Mucosa of descending colon (tissue), 3 donors: ENCODE results near the gene FAM118B. TPM values are rescaled to one million over a fixed set of nuclear protein-coding genes. Genes with fewer than 3 reads are reported as not detected.
"Not testable (repeated sequence)": the region's sequence is repeated elsewhere in the genome, so short reads cannot be mapped to it uniquely, and the experiment has no call there.

Source experiments
- ATAC-seq: fragments of 200-7000 bp; cut with Tn5 transposase; one replicate; pipeline ENCODE4 v1.9.1; 2020; ENCODE audit warnings: mild to moderate bottlenecking, moderate library complexity
- DNase-seq, 3 donors: peaks; one replicate each; pipeline ENCODE4 v3.0.0-alpha.2; 2020
- H3K36me3 ChIP-seq: fragments of 200-600 bp; one replicate; pipeline ENCODE4 v1.8.0; 2021; ENCODE audit warnings: low read depth, mild to moderate bottlenecking
- H3K4me1 ChIP-seq: fragments of 200-600 bp; one replicate; pipeline ENCODE4 v1.8.0; 2021; ENCODE audit warnings: low read depth, mild to moderate bottlenecking
- H3K4me3 ChIP-seq: fragments of 200-600 bp; one replicate; pipeline ENCODE4 v1.8.0; 2021; ENCODE audit warnings: mild to moderate bottlenecking
- H3K9me3 ChIP-seq: fragments of 200-600 bp; one replicate; pipeline ENCODE4 v1.8.0; 2021; ENCODE audit warnings: mild to moderate bottlenecking
- intact Hi-C, 2 donors: fragments of 100-400 bp; cut with DNase I in 1 of 2; cut with micrococcal nuclease in 1 of 2; formaldehyde crosslinking; loops; one replicate each; pipeline versions ENCODE4 v1.11.0 to v1.11.1; 2022; cut with DNase I, micrococcal nuclease
- total RNA-seq, 3 donors: library from RNA; stranded (reverse); fragmentation: NEBNext Ultra II Directional in 2 of 3; extraction: Animal tissue kit (Norgen Biotek cat#: 25700) in 2 of 3; gene quantifications; one replicate each; pipeline versions ENCODE4 v1.2.1 to v1.2.4, GENCODE V29; 2021 to 2023
- TF ChIP-seq, protein P1 (sequence below): fragments of 200-600 bp; IDR thresholded peaks from one replicate; pipeline ENCODE4 v1.8.0; 2022; ENCODE audit warnings: antibody characterized with exemption, mild to moderate bottlenecking
- donor health status: DM: no; HTN: no; CAD: no; lungs with moderate emphysema.
- donor health status: DM: no; HTN: no; CAD: no.
- donor health status: DM: no; HTN: yes; CAD: no.

Gene FAM118B
- total RNA-seq, 3 donors from 2014 or later, result 35.4 to 62.5 (median 48.5) TPM

DNA sequence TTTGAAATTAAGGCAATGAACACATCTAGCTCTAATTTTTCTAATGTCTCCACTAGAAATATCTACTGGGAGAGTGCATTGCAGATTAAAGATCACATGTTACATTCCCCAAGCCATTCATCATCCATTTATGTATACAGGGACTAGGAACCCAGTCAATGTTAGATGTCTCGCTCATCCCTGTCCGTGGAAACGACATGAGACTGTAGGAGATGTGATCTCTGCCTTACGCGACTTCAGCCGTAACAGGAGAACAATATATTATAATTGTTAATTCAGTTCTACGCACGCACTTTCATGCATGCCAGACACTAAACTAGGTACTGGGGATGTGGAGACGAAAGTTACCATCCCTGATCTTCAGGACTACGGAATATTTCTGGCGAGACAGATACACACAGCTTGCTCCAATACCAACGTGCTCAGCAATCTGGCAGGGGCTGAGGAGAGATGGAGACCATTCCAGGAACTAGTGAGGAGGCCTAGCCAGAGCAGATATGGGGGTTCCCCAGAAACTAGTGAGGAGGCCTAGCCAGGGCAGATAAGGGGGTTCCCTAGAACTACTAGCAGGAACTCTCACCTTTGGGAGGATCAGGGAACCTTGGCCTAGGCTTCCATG, 93.0 kb downstream of the FAM118B start:
- intact Hi-C loops, result no loop called here
- DNase-seq (peak in 1 of 3 donors; percentile 12), ATAC-seq (no peak)
- H3K4me1 ChIP-seq, result peaks cover 10% of the 10 kb centered on the region
- H3K9me3 ChIP-seq, result no peaks in the 10 kb centered on the region
- H3K36me3 ChIP-seq, result no peaks in the 10 kb centered on the region
- TF ChIP-seq, protein P1, sequence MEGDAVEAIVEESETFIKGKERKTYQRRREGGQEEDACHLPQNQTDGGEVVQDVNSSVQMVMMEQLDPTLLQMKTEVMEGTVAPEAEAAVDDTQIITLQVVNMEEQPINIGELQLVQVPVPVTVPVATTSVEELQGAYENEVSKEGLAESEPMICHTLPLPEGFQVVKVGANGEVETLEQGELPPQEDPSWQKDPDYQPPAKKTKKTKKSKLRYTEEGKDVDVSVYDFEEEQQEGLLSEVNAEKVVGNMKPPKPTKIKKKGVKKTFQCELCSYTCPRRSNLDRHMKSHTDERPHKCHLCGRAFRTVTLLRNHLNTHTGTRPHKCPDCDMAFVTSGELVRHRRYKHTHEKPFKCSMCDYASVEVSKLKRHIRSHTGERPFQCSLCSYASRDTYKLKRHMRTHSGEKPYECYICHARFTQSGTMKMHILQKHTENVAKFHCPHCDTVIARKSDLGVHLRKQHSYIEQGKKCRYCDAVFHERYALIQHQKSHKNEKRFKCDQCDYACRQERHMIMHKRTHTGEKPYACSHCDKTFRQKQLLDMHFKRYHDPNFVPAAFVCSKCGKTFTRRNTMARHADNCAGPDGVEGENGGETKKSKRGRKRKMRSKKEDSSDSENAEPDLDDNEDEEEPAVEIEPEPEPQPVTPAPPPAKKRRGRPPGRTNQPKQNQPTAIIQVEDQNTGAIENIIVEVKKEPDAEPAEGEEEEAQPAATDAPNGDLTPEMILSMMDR, result no peak
- H3K4me3 ChIP-seq, result peak overlapping the region; percentile 42

DNA sequence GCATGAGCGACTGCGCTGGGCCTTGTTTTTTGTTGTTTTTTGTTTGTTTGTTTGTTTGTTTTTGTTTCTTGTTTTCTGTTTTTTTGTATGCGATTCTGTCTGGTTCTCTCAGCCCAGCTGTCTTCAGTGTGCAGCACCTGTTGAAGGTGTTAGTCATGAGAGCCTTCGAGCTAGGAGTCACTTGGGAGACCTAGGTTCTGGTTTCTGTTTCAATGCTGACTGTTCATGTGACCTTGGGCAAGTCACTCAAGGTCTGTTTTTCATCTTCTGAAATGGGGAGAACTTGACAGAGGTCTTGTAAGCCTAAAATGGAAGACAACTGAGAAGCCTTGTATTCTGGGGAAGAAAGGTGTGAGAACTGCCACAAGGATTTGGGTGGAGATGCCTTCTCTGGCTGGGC, 94.1 kb downstream of the FAM118B start:
- peak in 1 of 3 donors; percentile 11 for DNase-seq
- intact Hi-C loops, result no loop called here
- no peaks in the 10 kb centered on the region for H3K36me3 ChIP-seq
- TF ChIP-seq, protein P1, result no peak
- no peak overlapping the region for H3K4me3 ChIP-seq
- no peaks in the 10 kb centered on the region for H3K9me3 ChIP-seq
- no peak for ATAC-seq
- peaks cover 17% of the 10 kb centered on the region for H3K4me1 ChIP-seq

DNA sequence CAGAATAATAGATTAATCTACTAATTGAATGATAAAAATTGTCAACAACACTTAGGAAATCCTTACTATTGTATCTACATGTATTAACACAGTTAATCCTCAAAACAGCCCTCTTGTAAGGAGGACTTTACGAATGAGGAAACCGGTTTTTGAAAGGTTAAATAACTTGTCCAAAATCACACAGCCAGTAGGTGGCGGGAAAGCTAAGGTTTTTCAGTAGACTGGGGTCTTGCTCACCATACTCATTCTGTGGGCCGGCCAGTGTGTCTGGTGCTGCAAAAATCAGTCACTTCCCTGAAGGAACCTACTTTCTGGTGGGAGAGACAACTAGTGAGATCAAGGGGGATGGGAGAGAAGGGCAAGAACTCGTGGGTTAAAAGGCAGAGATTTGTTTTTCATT, 96.1 kb downstream of the FAM118B start:
- Histone ChIP-seq H3K9me3 (no peaks in the 10 kb centered on the region), H3K36me3 (no peaks in the 10 kb centered on the region), H3K4me3 (no peak overlapping the region), H3K4me1 (peaks cover 21% of the 10 kb centered on the region)
- TF ChIP-seq, protein P1, result no peak
- intact Hi-C loops, result no loop called here
- ATAC-seq (no peak), DNase-seq (no peak)

DNA sequence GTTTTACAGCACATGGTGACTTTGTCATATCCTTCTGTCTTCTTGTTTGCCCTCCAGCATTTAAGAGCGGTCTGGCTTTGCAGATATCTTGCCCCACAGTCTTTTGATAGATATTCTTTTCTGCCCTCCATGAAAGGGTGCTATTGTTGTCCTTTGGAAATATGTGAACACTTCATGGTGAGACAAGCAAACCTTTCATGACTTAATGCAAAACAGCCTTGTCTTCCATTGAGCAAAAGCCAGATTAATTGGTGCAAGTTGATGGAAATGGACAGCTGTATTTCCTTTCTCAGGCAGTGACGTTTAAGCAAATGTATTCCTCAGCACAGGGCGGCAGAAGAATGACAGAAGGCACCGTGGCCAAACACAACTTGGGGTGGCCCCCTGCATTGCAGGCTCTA, 96.7 kb downstream of the FAM118B start:
- intact Hi-C loops, result no loop called here
- DNase-seq (no peak), ATAC-seq (no peak)
- peaks cover 26% of the 10 kb centered on the region for H3K4me1 ChIP-seq
- H3K9me3 ChIP-seq, result no peaks in the 10 kb centered on the region
- no peaks in the 10 kb centered on the region for H3K36me3 ChIP-seq
- TF ChIP-seq, protein P1, result no peak
- H3K4me3 ChIP-seq, result no peak overlapping the region

DNA sequence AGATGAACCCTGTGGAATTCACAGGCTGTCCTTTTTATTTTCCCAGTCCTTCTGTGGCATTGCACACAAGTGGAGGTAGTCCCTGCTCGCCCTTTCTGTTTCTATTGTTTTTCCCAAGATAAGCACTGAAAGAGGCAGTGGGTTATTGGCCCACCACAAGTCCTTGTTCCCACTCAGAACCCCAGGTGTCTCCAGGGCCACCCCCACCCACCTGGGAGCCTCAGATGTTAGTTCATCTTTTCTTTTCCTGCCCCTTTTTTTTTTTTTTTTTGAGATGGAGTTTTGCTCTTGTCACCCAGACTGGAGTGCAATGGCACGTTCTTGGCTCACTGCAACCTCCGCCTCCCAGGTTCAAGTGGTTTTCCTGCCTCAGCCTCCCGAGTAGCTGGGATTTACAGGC, 97.2 kb downstream of the FAM118B start:
- H3K36me3 ChIP-seq, H3K4me3 ChIP-seq, intact Hi-C loops, H3K9me3 ChIP-seq, ATAC-seq: not testable (repeated sequence)
- H3K4me1 ChIP-seq, result peaks cover 28% of the 10 kb centered on the region
- peak in 1 of 3 donors; percentile 11 for DNase-seq

DNA sequence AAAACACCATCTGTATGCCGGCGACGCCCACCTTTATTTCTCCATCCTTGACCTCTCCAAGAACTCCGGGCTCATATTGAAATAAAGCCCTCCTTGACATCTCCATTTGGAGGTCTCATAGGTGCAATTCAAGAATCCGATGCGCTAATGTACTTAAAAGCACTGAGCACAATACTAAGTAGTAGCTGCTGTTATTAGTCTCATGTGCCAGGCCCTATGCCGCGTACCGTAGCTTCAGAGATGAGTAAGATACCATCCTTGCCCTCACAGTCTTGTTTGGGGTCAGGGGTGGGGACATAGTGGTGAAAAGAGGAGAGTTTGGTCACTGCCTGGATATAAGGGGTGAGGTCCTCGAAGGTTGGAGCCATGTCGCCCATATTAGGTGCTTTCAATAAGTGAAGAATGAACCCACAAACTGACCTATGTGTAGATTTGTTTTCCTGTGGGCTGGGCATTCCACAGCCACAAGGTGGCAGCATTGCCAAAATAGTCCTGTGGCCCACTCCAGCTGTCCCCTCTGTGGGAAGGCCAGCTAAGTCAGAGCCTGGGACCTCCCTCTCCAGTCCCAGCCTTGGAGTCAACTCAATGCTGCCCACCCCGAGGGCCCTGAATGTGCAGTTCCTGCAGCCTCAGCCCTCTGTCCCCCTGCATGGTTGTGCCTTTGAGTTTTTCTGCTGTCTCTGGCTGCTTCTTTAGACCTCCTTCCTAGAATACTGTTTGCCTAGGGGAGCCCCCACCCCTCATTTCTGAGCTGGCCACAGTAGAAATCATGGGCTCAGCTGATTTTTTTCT, 98.8 kb downstream of the FAM118B start:
- Histone ChIP-seq H3K36me3 (no peaks in the 10 kb centered on the region), H3K4me1 (peaks cover 19% of the 10 kb centered on the region), H3K4me3 (no peak overlapping the region), H3K9me3 (no peaks in the 10 kb centered on the region)
- TF ChIP-seq, protein P1, result peak; percentile 74
- intact Hi-C loops, result loop anchor here (2.0 to 10.0 kb wide), 2 partner anchors 164 to 170 kb away; no protein-coding TSS in a partner anchor
- DNase-seq (peak; percentile 73 to 88 (median 83)), ATAC-seq (peak; percentile 85)
